PC-3 (cell line): ENCODE data around the gene SPPL2B. TPM values are rescaled to one million over a fixed set of nuclear protein-coding genes. Genes with fewer than 3 reads are reported as not detected.

Source experiments
- ATAC-seq: fragments of 200-7000 bp; cut with Tn5 transposase; 2 replicates; pipeline ENCODE4 v1.9.1; 2020; ENCODE audit warnings: mild to moderate bottlenecking, moderate library complexity
- BruUV-seq: library from RNA; stranded (reverse); fragments of 400-500 nt; replicated peaks from 2 replicates; lab custom pipeline; 2021; lab: Mats Ljungman, UMichigan
- CTCF ChIA-PET: fragments of 300-600 bp; sonication (Branson Sonifier 250); formaldehyde crosslinking; loops from one replicate; lab custom pipeline; 2022; ENCODE audit warnings: antibody characterized with exemption; lab: Charles Lee
- POLR2A ChIA-PET: fragments of 300-600 bp; sonication (Branson Sonifier 250); formaldehyde crosslinking; loops from one replicate; lab custom pipeline; 2022; ENCODE audit warnings: antibody characterized with exemption; ENCODE audit not compliant: unreplicated experiment; lab: Charles Lee
- DNase-seq: peaks from one replicate; pipeline ENCODE4 v3.0.0-alpha.2; 2015
- H2AFZ ChIP-seq: fragments of 300-600 bp; sonication (generic); 2 replicates; pipeline ENCODE4 v1.6.0; 2016; ENCODE audit warnings: antibody characterized with exemption, low read length
- H3F3A ChIP-seq: fragments of 300-600 bp; sonication (generic); one replicate; pipeline ENCODE4 v1.6.0; 2017; ENCODE audit warnings: antibody characterized with exemption, low read length, control low read depth, mild to moderate bottlenecking; ENCODE audit not compliant: unreplicated experiment
- H3K27ac ChIP-seq: fragments of 300-600 bp; sonication (generic); 2 replicates; pipeline ENCODE4 v1.5.1; 2016; ENCODE audit warnings: mild to moderate bottlenecking, low read length
- H3K27me3 ChIP-seq: fragments of 300-600 bp; sonication (generic); 2 replicates; pipeline ENCODE4 v1.6.1; 2016; ENCODE audit warnings: low read length, mixed read lengths
- H3K36me3 ChIP-seq: fragments of 300-600 bp; sonication (generic); 2 replicates; pipeline ENCODE4 v1.6.1; 2016; ENCODE audit warnings: low read depth, mixed run types, low read length, mixed read lengths
- H3K4me1 ChIP-seq: fragments of 300-600 bp; sonication (generic); 2 replicates; pipeline ENCODE4 v1.5.1; 2016; ENCODE audit warnings: low read length; ENCODE audit not compliant: insufficient read depth
- H3K4me2 ChIP-seq: fragments of 300-600 bp; sonication (generic); 2 replicates; pipeline ENCODE4 v1.6.0; 2016; ENCODE audit warnings: low read length
- H3K4me3 ChIP-seq: fragments of 300-600 bp; sonication (generic); 2 replicates; pipeline ENCODE4 v1.5.1; 2016; ENCODE audit warnings: mild to moderate bottlenecking, low read length, mixed read lengths
- H3K79me2 ChIP-seq: fragments of 300-600 bp; sonication (generic); 2 replicates; pipeline ENCODE4 v1.6.1; 2017; ENCODE audit warnings: low read length, mixed read lengths
- H3K9ac ChIP-seq: fragments of 300-600 bp; sonication (generic); 2 replicates; pipeline ENCODE4 v1.6.0; 2016; ENCODE audit warnings: mild to moderate bottlenecking, low read length
- H3K9me2 ChIP-seq: fragments of 300-600 bp; sonication (generic); replicated peaks from 2 replicates; pipeline ENCODE4 v1.6.1; 2016; ENCODE audit warnings: mixed run types, low read length, mixed read lengths
- H3K9me3 ChIP-seq: fragments of 300-600 bp; sonication (generic); 2 replicates; pipeline ENCODE4 v1.6.1; 2016; ENCODE audit warnings: low read length, mixed read lengths
- H4K20me1 ChIP-seq: fragments of 300-600 bp; sonication (generic); 2 replicates; pipeline ENCODE4 v1.6.1; 2016; ENCODE audit warnings: low read length, mixed read lengths
- EZH2 ChIP-seq: fragments of 300-600 bp; sonication (generic); IDR thresholded peaks from one replicate; pipeline ENCODE4 v1.6.1; 2017; ENCODE audit warnings: antibody characterized with exemption, mild to moderate bottlenecking, low read length; ENCODE audit not compliant: unreplicated experiment
- EZH2phosphoT487 ChIP-seq: fragments of 300-600 bp; sonication (generic); IDR thresholded peaks from 2 replicates; pipeline ENCODE4 v1.6.1; 2018; ENCODE audit warnings: mild to moderate bottlenecking, antibody characterized with exemption, low read length, borderline replicate concordance
- intact Hi-C: fragments of 100-400 bp; cut with micrococcal nuclease; formaldehyde crosslinking; loops from 2 replicates; pipeline ENCODE4 v1.9.0; 2023
- total RNA-seq: library from RNA; depleted of rRNA; stranded (reverse); fragments of >200 nt; gene quantifications from 2 replicates; pipeline ENCODE4 v1.2.3, GENCODE V29; 2014
- TF ChIP-seq, protein P1 (sequence below): fragments of 300-600 bp; sonication (generic); conservative IDR thresholded peaks from 2 replicates; pipeline ENCODE4 v1.5.1; 2017; ENCODE audit warnings: antibody characterized with exemption, low read depth, mild to moderate bottlenecking, low read length

The SPPL2B gene
- total RNA-seq, 1 experiment from 2014 or later = 28.6 TPM

- peak; percentile 30 for ATAC-seq
- H3K4me1 ChIP-seq = no peaks in the 10 kb centered on the region
- CTCF ChIA-PET = no interaction called here
- no peaks in the 10 kb centered on the region for H3F3A ChIP-seq
- POLR2A ChIA-PET = no interaction called here
- H3K9me3 ChIP-seq = no peaks in the 10 kb centered on the region
- no peaks in the 10 kb centered on the region for H3K79me2 ChIP-seq
- BruUV-seq = no TSS peak
- intact Hi-C loops = no loop called here
- no peak overlapping the region for H2AFZ ChIP-seq
- DNase-seq = no peak
- peak overlapping the region; percentile 74 for H3K4me2 ChIP-seq
- no peaks in the 10 kb centered on the region for H4K20me1 ChIP-seq
- no peak overlapping the region for H3K27ac ChIP-seq
- no peaks in the 10 kb centered on the region for H3K9me2 ChIP-seq
- H3K9ac ChIP-seq = no peak overlapping the region
- TF ChIP-seq EZH2phosphoT487 (no peak), EZH2 (peak; percentile 67)
- TF ChIP-seq, protein P1, sequence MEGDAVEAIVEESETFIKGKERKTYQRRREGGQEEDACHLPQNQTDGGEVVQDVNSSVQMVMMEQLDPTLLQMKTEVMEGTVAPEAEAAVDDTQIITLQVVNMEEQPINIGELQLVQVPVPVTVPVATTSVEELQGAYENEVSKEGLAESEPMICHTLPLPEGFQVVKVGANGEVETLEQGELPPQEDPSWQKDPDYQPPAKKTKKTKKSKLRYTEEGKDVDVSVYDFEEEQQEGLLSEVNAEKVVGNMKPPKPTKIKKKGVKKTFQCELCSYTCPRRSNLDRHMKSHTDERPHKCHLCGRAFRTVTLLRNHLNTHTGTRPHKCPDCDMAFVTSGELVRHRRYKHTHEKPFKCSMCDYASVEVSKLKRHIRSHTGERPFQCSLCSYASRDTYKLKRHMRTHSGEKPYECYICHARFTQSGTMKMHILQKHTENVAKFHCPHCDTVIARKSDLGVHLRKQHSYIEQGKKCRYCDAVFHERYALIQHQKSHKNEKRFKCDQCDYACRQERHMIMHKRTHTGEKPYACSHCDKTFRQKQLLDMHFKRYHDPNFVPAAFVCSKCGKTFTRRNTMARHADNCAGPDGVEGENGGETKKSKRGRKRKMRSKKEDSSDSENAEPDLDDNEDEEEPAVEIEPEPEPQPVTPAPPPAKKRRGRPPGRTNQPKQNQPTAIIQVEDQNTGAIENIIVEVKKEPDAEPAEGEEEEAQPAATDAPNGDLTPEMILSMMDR = no peak
- H3K4me3 ChIP-seq = peak overlapping the region; percentile 51
- peaks cover 21% of the 10 kb centered on the region for H3K27me3 ChIP-seq
- H3K36me3 ChIP-seq = no peaks in the 10 kb centered on the region
Observed at GRCh38 chr19:2290441-2291184, 37.9 kb upstream of the SPPL2B start.

- Histone ChIP-seq H3K36me3 (no peaks in the 10 kb centered on the region), H3K4me1 (no peaks in the 10 kb centered on the region), H3K27me3 (peaks cover 21% of the 10 kb centered on the region), H2AFZ (no peak overlapping the region), H3K9ac (no peak overlapping the region), H3F3A (no peaks in the 10 kb centered on the region), H3K9me2 (no peaks in the 10 kb centered on the region), H3K9me3 (no peaks in the 10 kb centered on the region), H4K20me1 (no peaks in the 10 kb centered on the region), H3K4me2 (peak overlapping the region; percentile 74), H3K79me2 (no peaks in the 10 kb centered on the region), H3K27ac (no peak overlapping the region), H3K4me3 (no peak overlapping the region)
- no TSS peak for BruUV-seq
- ChIA-PET POLR2A (no interaction called here), CTCF (no interaction called here)
- no peak for TF ChIP-seq EZH2phosphoT487
- TF ChIP-seq EZH2 = no peak
- TF ChIP-seq, protein P1 = no peak
- ATAC-seq (peak; percentile 21), DNase-seq (no peak)
- intact Hi-C loops = no loop called here
Observed at GRCh38 chr19:2291185-2291751, 37.2 kb upstream of the SPPL2B start.
